ENCODE results near the gene STAU1.

The STAU1 gene

GRCh38 chr20:49181265-49181877 lies 6.8 kb downstream of the STAU1 start:
- Histone ChIP-seq H3K27ac (ENCODE audit: insufficient read depth in 1 of 2, low read depth in 1 of 2, low read length in 2 of 2, poor library complexity in 1 of 2, severe bottlenecking in 2 of 2) (no peak overlapping the region), H3K4me1 (ENCODE audit: control extremely low read depth in 1 of 4, control insufficient read depth in 4 of 4, insufficient read depth in 4 of 4, low read length in 3 of 4) (peaks cover 12 to 26% (median 20%) of the 10 kb centered on the region in 4 experiments), H3K9me3 (ENCODE audit: control extremely low read depth in 1 of 5, control insufficient read depth in 4 of 5, insufficient read depth in 2 of 5, low read depth in 1 of 5, low read length in 4 of 5) (no peaks in the 10 kb centered on the region), H3K36me3 (ENCODE audit: control insufficient read depth in 4 of 4, insufficient read depth in 4 of 4, low read length in 3 of 4) (peaks cover 2 to 14% (median 5%) of the 10 kb centered on the region in 4 experiments), H3K4me3 (ENCODE audit: control insufficient read depth in 1 of 7, extremely low read depth in 1 of 7, insufficient read depth in 4 of 7, low read depth in 2 of 7, low read length in 6 of 7) (no peak overlapping the region), H3K27me3 (replicated peaks in 2 of 5; ENCODE audit: control insufficient read depth in 4 of 5, insufficient read depth in 5 of 5, low read length in 4 of 5) (no peaks in the 10 kb centered on the region)
- 100% methylated on average over 4 of the region's 8 CpGs for WGBS (ENCODE audit: insufficient coverage)
- POLR2A ChIA-PET = no interaction called here
- CTCF ChIA-PET = interaction anchor here (1.0 to 4.5 kb wide), 3 partner anchors 9 to 35 kb away, joined by 4 to 21 read pairs (median 13); no protein-coding TSS in a partner anchor
- DNase-seq = no peak

- POLR2A ChIA-PET = interaction anchor here (1.2 kb wide), 1 partner anchor 9 kb away, joined by 4 read pairs; the partner anchor contains the start of gene STAU1
- Histone ChIP-seq H3K36me3 (ENCODE audit: control insufficient read depth in 4 of 4, insufficient read depth in 4 of 4, low read length in 3 of 4) (peaks cover 2 to 7% (median 5%) of the 10 kb centered on the region in 4 experiments), H3K27ac (ENCODE audit: insufficient read depth in 1 of 2, low read depth in 1 of 2, low read length in 2 of 2, poor library complexity in 1 of 2, severe bottlenecking in 2 of 2) (peak overlapping the region in 1 of 2 experiments; percentile 4), H3K4me1 (ENCODE audit: control extremely low read depth in 1 of 4, control insufficient read depth in 4 of 4, insufficient read depth in 4 of 4, low read length in 3 of 4) (peaks cover 8 to 14% (median 13%) of the 10 kb centered on the region in 4 experiments), H3K27me3 (replicated peaks in 2 of 5; ENCODE audit: control insufficient read depth in 4 of 5, insufficient read depth in 5 of 5, low read length in 4 of 5) (no peaks in the 10 kb centered on the region), H3K4me3 (ENCODE audit: control insufficient read depth in 1 of 7, extremely low read depth in 1 of 7, insufficient read depth in 4 of 7, low read depth in 2 of 7, low read length in 6 of 7) (no peak overlapping the region), H3K9me3 (ENCODE audit: control extremely low read depth in 1 of 5, control insufficient read depth in 4 of 5, insufficient read depth in 2 of 5, low read depth in 1 of 5, low read length in 4 of 5) (no peaks in the 10 kb centered on the region)
- CTCF ChIA-PET = interaction anchor here (0.8 to 4.5 kb wide), 5 partner anchors 13 to 58 kb away, joined by 3 to 21 read pairs (median 4); no protein-coding TSS in a partner anchor
- WGBS (ENCODE audit: insufficient coverage) = 0% methylated on average over 1 of the region's 1 CpG
- DNase-seq = peak in 2 of 3 donors; percentile 26 to 43
These were observed 8.5 kb downstream of the STAU1 start for GRCh38 chr20:49179368-49180277.

DNA sequence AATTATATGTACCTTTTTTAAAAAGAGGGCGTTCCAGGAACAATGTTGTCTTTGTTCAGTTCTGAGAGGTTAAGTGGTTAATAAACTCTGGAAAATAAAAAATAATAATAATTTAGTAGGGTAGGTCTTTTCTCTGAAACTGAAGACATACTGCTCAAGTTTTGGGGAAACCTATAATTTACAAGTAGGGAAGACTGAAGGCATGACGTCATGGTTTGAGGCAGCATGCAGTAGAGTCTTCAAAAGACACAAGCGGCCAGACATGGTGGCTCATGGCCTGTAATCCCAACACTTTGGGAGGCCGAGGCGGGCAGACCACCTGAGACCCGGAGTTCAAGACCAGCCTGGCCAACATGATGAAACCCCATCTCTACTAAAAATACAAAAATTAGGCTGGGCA lies 14.0 kb downstream of the STAU1 start:
- peaks cover 3 to 24% (median 12%) of the 10 kb centered on the region in 4 experiments for H3K36me3 ChIP-seq (ENCODE audit: control insufficient read depth in 4 of 4, insufficient read depth in 4 of 4, low read length in 3 of 4)

DNA sequence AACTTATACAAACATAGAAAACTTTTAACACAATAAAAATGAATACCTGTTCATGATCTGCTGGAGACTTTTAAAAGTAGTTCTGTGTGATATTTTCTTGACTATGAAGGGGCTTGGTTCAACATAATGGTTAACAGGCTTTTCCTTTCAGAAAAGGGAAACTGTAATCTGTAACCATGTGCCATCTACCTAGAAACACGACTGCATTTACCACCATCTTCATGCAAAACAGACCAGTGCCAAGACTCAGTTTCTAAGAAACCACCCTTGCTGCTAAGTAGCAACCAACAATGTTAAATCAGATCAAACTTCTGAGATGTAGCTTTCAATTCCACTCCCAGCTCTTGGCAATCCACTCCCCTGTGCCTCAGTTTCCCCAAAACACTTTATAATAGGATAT lies 15.7 kb downstream of the STAU1 start:
- peaks cover 3 to 17% (median 10%) of the 10 kb centered on the region in 4 experiments for H3K36me3 ChIP-seq (ENCODE audit: control insufficient read depth in 4 of 4, insufficient read depth in 4 of 4, low read length in 3 of 4)
- no peak overlapping the region for H3K27ac ChIP-seq (ENCODE audit: insufficient read depth in 1 of 2, low read depth in 1 of 2, low read length in 2 of 2, poor library complexity in 1 of 2, severe bottlenecking in 2 of 2)
- peaks cover 0 to 9% (median 4%) of the 10 kb centered on the region in 4 experiments for H3K4me1 ChIP-seq (ENCODE audit: control extremely low read depth in 1 of 4, control insufficient read depth in 4 of 4, insufficient read depth in 4 of 4, low read length in 3 of 4)
- CTCF ChIA-PET = no interaction called here
- H3K27me3 ChIP-seq (replicated peaks in 2 of 5; ENCODE audit: control insufficient read depth in 4 of 5, insufficient read depth in 5 of 5, low read length in 4 of 5) = no peaks in the 10 kb centered on the region
- 56% methylated on average over 1 of the region's 1 CpG for WGBS (ENCODE audit: insufficient coverage)
- no peaks in the 10 kb centered on the region for H3K9me3 ChIP-seq (ENCODE audit: control extremely low read depth in 1 of 5, control insufficient read depth in 4 of 5, insufficient read depth in 2 of 5, low read depth in 1 of 5, low read length in 4 of 5)
- no peak for DNase-seq
- H3K4me3 ChIP-seq (ENCODE audit: control insufficient read depth in 1 of 7, extremely low read depth in 1 of 7, insufficient read depth in 4 of 7, low read depth in 2 of 7, low read length in 6 of 7) = no peak overlapping the region
- POLR2A ChIA-PET = no interaction called here

More for the DNA sequence above, 14.0 kb downstream of the STAU1 start:
- Histone ChIP-seq H3K27ac (ENCODE audit: insufficient read depth in 1 of 2, low read depth in 1 of 2, low read length in 2 of 2, poor library complexity in 1 of 2, severe bottlenecking in 2 of 2) (no peak overlapping the region), H3K4me3 (ENCODE audit: control insufficient read depth in 1 of 7, extremely low read depth in 1 of 7, insufficient read depth in 4 of 7, low read depth in 2 of 7, low read length in 6 of 7) (no peak overlapping the region), H3K4me1 (ENCODE audit: control extremely low read depth in 1 of 4, control insufficient read depth in 4 of 4, insufficient read depth in 4 of 4, low read length in 3 of 4) (peaks cover 0 to 2% (median under 1%) of the 10 kb centered on the region in 4 experiments), H3K9me3 (ENCODE audit: control extremely low read depth in 1 of 5, control insufficient read depth in 4 of 5, insufficient read depth in 2 of 5, low read depth in 1 of 5, low read length in 4 of 5) (no peaks in the 10 kb centered on the region), H3K27me3 (replicated peaks in 2 of 5; ENCODE audit: control insufficient read depth in 4 of 5, insufficient read depth in 5 of 5, low read length in 4 of 5) (no peaks in the 10 kb centered on the region)
- ChIA-PET CTCF (no interaction called here), POLR2A (no interaction called here)
- 100% methylated on average over 4 of the region's 6 CpGs for WGBS (ENCODE audit: insufficient coverage)
- DNase-seq = no peak

- Histone ChIP-seq H3K4me3 (ENCODE audit: control insufficient read depth in 1 of 7, extremely low read depth in 1 of 7, insufficient read depth in 4 of 7, low read depth in 2 of 7, low read length in 6 of 7) (no peak overlapping the region), H3K36me3 (ENCODE audit: control insufficient read depth in 4 of 4, insufficient read depth in 4 of 4, low read length in 3 of 4) (peaks cover 3 to 17% (median 10%) of the 10 kb centered on the region in 4 experiments), H3K4me1 (ENCODE audit: control extremely low read depth in 1 of 4, control insufficient read depth in 4 of 4, insufficient read depth in 4 of 4, low read length in 3 of 4) (peaks cover 0 to 13% (median 7%) of the 10 kb centered on the region in 4 experiments), H3K9me3 (ENCODE audit: control extremely low read depth in 1 of 5, control insufficient read depth in 4 of 5, insufficient read depth in 2 of 5, low read depth in 1 of 5, low read length in 4 of 5) (no peaks in the 10 kb centered on the region), H3K27me3 (replicated peaks in 2 of 5; ENCODE audit: control insufficient read depth in 4 of 5, insufficient read depth in 5 of 5, low read length in 4 of 5) (no peaks in the 10 kb centered on the region), H3K27ac (ENCODE audit: insufficient read depth in 1 of 2, low read depth in 1 of 2, low read length in 2 of 2, poor library complexity in 1 of 2, severe bottlenecking in 2 of 2) (no peak overlapping the region)
- ChIA-PET POLR2A (no interaction called here), CTCF (no interaction called here)
- peak in 1 of 3 donors; percentile 22 for DNase-seq
These were observed 16.2 kb downstream of the STAU1 start for GRCh38 chr20:49171909-49172308.

DNA sequence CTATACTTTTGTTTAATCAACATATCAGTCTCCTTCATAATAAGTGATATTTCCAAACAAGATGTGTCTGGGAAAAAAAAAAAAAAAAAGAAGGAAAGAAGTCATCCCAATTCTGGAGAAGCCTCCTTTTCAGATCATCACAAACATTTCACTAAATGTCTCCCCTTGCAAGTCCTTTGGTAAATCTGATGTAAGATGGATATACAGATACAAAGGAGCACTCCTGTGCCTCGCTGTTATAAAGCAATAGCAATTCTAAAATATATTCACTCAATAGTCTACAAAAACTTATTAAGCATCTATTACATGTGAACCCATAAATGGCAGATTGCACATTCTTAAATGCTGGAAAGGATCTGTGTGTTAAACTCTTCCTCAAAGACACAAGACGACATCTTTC lies 17.4 kb downstream of the STAU1 start:
- Histone ChIP-seq H3K9me3 (ENCODE audit: control extremely low read depth in 1 of 5, control insufficient read depth in 4 of 5, insufficient read depth in 2 of 5, low read depth in 1 of 5, low read length in 4 of 5) (no peaks in the 10 kb centered on the region), H3K27ac (ENCODE audit: insufficient read depth in 1 of 2, low read depth in 1 of 2, low read length in 2 of 2, poor library complexity in 1 of 2, severe bottlenecking in 2 of 2) (no peak overlapping the region), H3K36me3 (ENCODE audit: control insufficient read depth in 4 of 4, insufficient read depth in 4 of 4, low read length in 3 of 4) (peaks cover 6 to 23% (median 12%) of the 10 kb centered on the region in 4 experiments), H3K27me3 (replicated peaks in 2 of 5; ENCODE audit: control insufficient read depth in 4 of 5, insufficient read depth in 5 of 5, low read length in 4 of 5) (no peaks in the 10 kb centered on the region), H3K4me1 (ENCODE audit: control extremely low read depth in 1 of 4, control insufficient read depth in 4 of 4, insufficient read depth in 4 of 4, low read length in 3 of 4) (peaks cover 0 to 18% (median 9%) of the 10 kb centered on the region in 4 experiments), H3K4me3 (ENCODE audit: control insufficient read depth in 1 of 7, extremely low read depth in 1 of 7, insufficient read depth in 4 of 7, low read depth in 2 of 7, low read length in 6 of 7) (no peak overlapping the region)
- DNase-seq = no peak
- CTCF ChIA-PET = no interaction called here
- WGBS (ENCODE audit: insufficient coverage) = 100% methylated on average over 1 of the region's 2 CpGs
- POLR2A ChIA-PET = no interaction called here

DNA sequence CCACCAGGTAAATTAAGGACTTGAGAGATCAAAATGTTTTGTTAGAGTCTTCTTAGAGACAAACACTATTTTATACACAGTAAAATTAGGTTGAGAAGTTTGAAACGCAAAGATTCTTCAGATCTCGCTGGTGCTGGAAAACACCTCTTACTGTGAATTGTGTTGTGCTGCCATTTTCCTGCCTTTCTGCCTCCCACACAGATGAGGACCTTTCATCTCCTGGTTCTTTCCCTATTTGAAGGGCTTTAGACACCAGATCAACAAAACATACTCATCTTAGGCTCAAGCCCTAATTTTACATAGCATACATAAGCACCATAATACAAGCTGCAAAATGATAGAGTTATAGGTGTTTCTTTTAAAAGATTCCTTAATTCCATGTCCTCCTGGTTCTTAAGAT lies 18.6 kb downstream of the STAU1 start:
- no peaks in the 10 kb centered on the region for H3K27me3 ChIP-seq (replicated peaks in 2 of 5; ENCODE audit: control insufficient read depth in 4 of 5, insufficient read depth in 5 of 5, low read length in 4 of 5)
- no peaks in the 10 kb centered on the region for H3K9me3 ChIP-seq (ENCODE audit: control extremely low read depth in 1 of 5, control insufficient read depth in 4 of 5, insufficient read depth in 2 of 5, low read depth in 1 of 5, low read length in 4 of 5)
- H3K4me3 ChIP-seq (ENCODE audit: control insufficient read depth in 1 of 7, extremely low read depth in 1 of 7, insufficient read depth in 4 of 7, low read depth in 2 of 7, low read length in 6 of 7) = no peak overlapping the region
- no peak overlapping the region for H3K27ac ChIP-seq (ENCODE audit: insufficient read depth in 1 of 2, low read depth in 1 of 2, low read length in 2 of 2, poor library complexity in 1 of 2, severe bottlenecking in 2 of 2)
- peaks cover 0 to 18% (median 9%) of the 10 kb centered on the region in 4 experiments for H3K4me1 ChIP-seq (ENCODE audit: control extremely low read depth in 1 of 4, control insufficient read depth in 4 of 4, insufficient read depth in 4 of 4, low read length in 3 of 4)
- POLR2A ChIA-PET = no interaction called here
- WGBS (ENCODE audit: insufficient coverage) = 94% methylated on average over 2 of the region's 2 CpGs
- H3K36me3 ChIP-seq (ENCODE audit: control insufficient read depth in 4 of 4, insufficient read depth in 4 of 4, low read length in 3 of 4) = peaks cover 11 to 33% (median 15%) of the 10 kb centered on the region in 4 experiments
- no peak for DNase-seq
- CTCF ChIA-PET = no interaction called here
